Hematopoietic multipotent progenitor cell treated with erythropoietin and hydrocortisone succinate and interleukin-3 and kit ligand, for 15 days (in vitro differentiated cells): Measurements from ENCODE around the gene SERINC2.
"Not testable (repeated sequence)": the region's sequence is repeated elsewhere in the genome, so short reads cannot be mapped to it uniquely, and the experiment has no call there.

Source experiments
- DNase-seq: peaks from one replicate; pipeline ENCODE4 v3.0.0-alpha.2; 2015; ENCODE audit warnings: low spot score

SERINC2 gene

DNA sequence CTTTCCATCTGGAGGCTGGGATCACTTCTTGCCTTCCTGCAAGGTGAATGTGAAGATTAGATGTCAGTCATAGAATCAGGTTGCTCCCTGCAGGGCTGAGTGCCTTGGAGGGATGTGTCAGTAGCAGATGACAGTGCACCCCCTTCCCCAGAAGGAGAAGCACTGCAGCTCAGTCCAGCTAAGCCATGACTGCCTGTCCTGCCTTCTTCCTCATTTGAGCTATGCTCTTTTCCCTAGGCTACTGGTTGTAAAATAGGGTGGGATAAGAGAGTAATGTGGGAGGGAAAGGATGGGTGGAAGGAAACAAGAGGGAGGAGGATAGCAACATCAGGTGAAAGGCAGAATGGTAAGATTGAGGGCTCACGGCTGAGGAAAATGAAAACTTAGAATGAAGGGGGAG, 29.0 kb upstream of the SERINC2 start:
- no peak for DNase-seq

DNA sequence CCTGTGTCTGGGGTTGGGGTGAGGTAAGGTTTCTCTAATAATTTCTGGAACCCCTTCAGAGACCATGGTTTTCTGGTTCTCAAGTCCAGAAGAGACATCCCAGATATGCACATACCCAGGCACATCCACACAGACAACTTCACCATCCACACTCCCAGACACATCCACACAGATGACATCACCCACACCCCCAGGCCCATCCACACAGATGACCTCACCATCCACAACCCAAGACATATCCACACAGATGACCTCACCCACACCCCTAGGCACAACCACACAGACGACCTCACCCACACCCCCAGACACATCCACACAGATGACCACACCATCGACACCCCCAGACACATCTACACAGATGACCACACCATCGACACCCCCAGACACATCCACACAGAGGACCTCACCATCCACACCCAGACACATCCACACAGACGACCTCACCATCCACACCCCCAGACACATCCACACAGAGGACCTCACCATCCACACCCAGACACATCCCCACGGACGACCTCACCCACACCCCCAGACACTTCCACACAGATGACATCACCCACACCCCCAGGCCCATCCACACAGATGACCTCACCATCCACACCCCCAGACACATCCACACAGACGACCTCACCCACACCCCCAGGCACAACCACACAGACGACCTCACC, 26.3 kb upstream of the SERINC2 start:
- DNase-seq: not testable (repeated sequence)

DNA sequence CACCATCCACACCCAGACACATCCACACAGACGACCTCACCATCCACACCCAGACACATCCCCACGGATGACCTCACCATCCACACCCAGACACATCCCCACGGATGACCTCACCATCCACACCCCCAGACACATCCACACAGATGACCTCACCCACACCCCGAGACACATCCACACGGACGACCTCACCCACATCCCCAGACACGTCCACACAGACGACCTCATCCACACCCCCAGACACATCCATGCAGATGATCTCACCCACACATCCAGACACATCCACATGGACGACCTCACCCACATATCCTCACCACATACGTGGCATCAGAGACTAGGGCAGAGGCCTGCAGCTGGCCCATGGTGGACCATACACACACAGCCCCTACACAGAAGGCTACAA, 25.4 kb upstream of the SERINC2 start:
- DNase-seq: no peak

- no peak for DNase-seq
Observed at GRCh38 chr1:31389616-31390015, 23.4 kb upstream of the SERINC2 start.

- no peak for DNase-seq
Observed at GRCh38 chr1:31390071-31390470, 22.9 kb upstream of the SERINC2 start.

DNA sequence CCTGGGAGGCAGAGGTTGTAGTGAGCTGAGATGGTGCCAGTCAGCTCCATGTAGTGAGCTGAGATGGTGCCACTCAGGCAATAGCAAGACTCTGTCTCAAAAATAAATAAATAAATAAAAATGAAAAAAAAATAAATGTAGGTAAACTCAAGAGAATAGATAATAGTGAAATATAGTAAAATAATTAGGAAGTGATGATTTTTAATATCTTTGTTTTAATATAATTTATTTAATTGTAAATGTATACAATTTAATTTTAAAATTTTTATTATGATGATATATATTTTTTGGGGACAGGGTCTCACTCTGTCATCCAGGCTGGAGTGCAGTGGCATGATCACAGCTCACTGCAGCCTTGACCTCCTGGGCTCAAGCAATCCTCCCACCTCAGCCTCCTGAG, 19.6 kb upstream of the SERINC2 start:
- DNase-seq: no peak

DNA sequence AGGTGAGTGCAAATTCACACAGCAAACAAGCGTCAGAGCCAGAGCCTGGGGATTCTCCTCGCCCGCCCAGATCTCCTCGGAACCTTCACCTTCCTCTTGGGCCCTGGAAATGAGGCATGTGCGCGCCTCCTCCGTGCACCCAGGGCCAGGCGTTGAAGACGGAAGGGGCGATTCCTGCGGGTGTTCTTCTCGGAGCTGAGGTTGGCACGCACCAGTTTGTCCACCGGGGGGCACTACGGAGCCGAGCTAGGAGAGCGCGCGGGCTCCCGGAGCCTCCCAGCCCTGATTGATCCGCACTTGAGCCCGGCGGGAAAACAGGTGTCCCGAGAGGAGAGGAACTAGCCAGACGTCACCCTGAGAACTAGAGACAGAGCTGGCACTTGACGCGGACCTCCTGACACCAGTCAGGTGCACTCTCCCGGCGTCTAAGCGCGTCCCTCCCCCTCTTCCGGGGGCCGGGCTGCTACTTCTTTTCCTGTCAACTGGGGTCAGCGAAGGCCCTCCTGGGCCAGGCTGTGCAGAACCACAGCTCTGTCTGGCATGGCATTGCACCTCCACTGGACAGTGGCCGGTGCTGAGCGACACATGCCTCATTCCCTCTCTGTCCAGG, 18.3 kb upstream of the SERINC2 start:
- DNase-seq: peak; percentile 82

DNA sequence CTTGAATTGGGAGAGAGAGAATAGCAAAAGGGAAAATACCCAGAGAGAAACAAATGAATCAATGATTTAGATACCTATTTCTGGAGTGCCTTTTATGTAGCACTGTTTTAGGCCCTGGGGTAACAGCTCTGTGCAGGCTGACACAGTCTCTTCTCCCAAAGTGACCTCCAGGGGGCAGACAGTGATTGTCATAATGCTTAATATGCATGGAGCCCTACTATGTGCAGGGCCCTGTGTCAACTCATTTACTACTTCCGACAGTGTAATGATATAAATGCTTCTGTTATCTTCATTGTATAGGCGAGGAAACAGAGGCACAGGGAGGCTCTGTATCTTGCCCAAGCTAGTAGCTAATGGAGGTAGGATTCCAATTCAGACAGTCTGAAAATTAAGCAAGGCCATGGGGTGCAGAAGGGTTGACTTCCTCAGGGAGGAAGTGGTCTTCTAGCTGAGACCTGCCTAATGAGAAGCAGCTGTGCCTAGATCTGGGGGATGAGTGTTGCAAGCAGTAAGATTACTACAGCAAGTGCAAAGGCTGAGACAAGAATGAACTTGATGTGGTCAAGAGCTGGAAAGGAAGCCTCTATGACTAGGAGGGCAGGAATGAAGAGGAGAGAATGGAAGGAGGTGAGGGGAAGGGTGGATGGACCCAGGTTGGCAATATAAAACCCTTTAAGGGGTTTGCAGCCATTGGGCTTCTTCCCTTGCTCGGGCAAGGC, 16.2 kb upstream of the SERINC2 start:
- peak; percentile 64 for DNase-seq

DNA sequence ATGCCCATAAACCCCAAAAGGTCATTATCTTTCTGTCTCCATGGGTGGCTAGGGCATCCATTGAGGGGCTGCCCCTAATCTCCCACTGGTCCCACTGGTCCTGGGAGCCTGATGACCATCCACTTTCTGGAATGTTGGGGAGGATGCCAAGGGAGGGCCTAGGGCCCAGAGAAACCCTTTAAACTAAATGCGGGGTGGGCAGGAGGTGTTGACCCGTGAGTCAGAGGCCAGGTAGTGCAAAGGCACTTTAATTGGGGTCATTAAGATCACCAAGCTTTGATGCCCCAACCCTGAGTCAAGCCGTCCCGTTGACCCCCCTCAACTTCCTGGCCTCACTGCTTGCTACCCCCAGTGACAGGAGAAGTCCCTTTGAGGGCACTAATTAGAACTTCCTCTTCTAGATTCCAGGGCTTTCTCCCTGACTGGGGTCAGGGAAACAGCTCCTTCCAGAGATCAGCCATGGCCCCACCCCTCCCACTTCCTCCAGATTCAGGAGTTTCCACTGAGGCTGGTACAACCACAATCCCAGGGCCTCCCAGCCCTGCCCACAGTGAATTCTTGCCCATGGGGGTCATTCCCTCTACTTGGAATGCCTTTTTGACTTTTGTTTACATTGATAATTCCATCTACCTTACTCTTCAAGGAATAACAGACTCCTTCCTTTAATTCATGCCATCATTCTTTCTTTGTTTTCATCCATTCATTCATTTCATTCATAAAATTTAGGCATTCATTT, 15.5 kb upstream of the SERINC2 start:
- no peak for DNase-seq

DNA sequence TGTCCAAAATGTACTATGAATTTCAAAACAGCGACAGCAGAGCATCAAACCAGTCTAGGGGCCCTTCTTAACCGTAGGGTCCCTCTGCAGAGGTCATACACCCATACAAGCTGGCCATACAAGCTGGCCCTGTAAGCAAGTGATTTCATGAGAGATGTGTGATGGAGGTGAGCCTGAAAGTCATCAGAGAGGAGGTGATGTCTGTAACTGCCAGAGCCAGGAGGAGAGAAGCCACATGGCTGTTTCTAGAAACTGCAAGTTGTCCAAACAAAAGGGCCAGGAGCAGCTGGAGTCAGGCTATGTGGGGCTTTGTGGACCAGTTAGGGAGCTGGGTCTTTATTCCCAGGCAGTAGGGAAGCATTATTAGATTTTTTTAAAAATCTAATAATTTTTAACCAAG, 14.8 kb upstream of the SERINC2 start:
- no peak for DNase-seq

DNA sequence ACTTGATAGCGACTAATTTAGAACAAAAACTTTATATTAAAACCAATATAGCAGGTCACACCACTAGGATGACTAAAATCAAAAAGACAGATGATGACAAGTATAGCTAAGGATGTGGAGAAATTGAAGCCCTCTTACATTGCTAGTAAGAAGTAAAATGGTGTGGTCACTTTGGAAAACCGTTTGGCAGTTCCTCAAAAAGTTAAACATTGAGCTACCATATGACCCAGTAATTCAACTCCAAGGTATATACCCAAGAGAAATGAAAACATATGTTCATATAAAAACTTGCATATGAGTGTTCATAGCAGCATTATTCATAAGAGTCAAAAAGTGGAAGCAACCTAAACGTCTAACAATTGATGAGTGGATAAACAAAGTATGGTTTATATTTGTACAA, 13.0 kb upstream of the SERINC2 start:
- no peak for DNase-seq

DNA sequence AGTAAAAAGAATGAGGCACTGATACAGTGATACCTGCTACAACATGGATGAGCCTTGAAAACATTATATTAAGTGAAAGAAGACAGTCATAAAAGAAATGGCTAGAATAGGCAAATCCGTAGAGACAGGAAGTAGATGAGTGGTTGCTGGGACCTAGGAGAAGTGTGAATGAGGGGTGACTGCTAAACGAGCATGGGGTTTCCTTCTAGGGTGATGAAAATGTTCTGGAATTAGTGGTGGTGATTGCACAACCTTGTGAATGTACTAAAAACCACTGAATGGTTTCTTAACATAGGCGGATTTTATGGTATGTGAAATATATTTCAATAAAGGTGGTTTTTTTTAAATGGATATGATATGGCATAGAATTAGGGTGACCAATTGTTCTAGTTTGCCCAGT, 12.6 kb upstream of the SERINC2 start:
- no peak for DNase-seq

DNA sequence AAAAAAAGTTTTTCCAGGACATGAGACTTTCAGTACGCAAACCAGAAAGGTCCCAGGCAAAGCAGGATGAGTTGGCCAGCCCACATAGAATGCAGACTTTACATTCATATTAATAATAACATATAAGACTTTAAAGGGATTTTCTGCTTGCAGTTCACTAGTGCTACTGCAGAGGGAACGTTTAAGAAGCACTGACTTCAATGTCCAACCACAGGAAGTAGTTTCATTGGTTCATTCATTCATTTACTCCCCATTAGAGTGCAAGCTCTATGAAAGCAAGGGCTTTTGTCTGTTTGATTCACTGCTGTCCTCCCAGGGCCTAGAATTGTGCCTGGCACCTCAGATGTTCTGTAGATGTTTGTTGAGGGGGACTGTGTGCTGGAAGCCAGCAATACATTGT, 11.8 kb upstream of the SERINC2 start:
- no peak for DNase-seq

DNA sequence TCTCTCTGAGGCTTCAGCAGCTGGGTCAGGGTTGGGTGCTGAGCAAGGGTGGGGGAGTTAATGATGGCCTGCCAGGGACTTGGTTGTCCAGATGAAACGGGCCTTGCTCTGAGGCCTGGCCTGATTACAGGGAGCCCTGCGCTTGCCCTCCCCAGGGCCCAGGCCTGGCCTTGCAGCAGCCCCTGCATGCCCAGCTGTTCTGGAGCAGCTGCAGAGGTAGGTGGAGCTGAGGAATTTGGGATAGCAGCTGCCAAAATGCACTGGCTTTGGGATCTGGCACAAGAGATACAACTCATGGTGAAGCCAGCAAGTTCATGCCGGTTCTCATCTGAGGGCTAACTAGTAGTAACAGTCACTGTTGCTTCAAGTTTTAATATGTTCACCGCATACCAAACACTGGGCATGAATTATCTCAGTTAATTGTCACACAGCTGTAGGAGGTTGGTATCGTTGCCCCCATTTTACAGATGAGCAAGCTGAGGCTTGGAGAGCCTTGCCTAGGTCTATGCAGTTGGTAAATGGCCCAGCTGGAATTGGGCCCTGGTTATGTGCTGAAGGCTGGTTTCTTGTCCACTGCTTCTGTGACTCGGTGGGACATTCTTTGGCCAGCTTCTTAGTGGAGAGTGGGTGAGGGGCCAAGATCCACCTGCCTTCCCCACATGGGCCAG, 7.3 kb upstream of the SERINC2 start:
- DNase-seq: no peak

- no peak for DNase-seq
Observed at GRCh38 chr1:31407029-31407626, 5.9 kb upstream of the SERINC2 start.

DNA sequence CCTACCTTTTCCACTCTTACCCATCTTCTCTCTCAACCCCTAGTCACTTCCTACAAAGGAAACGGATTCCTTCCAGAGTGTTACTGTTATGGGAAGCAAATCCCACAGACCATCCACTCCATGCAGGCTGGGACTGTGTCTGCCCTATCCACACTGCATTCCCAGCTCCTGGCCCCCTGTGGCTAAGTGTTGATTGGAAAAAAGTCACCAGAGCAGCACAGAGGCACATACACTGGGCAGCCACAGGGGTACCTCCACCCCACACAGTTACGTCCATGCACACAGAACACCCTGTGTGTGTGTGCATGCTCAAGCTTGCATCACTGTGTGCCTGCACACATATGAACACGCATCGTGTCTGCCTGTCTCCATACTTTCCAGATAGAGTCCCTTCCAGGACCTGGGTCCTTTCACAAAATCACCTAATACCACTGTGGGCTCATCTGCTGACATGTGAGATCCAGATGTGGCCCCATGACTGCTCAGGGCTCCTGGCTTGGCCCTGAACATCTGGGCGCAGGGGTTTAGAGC, 4.2 kb upstream of the SERINC2 start:
- no peak for DNase-seq

DNA sequence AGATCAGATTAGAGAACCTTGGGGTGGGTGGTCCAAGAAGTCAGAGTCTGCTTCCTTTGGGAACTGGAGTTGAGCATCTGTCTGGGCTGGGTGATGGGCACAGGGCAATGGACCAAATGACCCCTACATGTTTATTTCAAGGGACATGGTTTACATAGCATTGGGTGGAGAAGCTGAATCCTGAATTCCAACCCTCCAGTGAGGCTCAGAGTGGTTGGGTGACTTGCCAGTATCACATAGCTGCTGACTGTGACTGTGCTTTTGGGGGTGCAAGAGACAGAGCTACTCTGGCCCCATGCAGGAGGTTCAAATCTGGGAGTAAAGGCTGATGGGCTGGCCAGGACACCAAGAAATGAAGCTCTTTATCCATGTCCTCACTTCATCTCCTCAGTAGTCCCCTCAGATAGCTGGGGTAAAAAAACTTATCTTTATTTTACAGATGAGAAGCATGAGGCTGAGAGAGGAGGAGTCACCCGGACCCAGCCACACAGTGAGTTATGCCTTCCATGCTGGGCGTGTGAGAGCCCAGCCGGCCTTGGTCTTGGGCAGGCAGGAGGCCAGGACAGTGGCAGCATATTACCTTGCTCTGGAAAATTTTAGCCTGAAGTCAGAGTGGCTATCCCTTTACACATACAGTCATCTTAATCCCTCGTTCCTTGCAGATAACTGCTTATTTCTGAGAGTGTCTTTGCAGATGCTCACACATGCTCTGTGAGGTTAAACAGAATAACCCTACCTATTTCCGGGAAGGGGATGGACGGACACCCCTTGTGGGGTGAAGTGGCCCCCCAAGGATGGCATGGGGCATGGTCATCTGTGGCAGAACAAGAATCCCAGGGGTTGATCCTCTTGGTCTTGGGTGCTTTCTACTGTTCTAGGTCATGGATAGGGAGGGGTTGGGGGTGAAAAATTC, 2.8 kb upstream of the SERINC2 start:
- DNase-seq: peak; percentile 83

DNA sequence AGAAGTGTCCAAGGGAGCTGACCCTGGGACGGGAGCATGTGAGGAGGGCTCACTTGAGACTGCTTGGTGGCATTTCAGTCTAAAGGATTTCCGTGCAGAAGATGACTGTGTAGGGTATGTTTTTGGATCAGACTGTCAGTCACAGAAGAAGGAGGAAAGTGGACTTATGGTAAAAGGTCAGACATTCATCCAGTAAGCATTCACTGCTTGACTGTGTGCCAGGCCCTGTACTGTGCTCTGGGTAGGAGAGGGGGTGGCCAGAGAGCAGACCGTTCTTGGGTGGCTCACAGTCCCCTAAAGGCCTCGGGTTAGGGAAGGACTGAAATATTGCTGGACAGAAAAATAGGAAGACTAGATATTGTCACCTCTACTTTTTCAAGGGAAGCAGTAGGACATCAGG, 2.1 kb upstream of the SERINC2 start:
- DNase-seq: peak; percentile 15

DNA sequence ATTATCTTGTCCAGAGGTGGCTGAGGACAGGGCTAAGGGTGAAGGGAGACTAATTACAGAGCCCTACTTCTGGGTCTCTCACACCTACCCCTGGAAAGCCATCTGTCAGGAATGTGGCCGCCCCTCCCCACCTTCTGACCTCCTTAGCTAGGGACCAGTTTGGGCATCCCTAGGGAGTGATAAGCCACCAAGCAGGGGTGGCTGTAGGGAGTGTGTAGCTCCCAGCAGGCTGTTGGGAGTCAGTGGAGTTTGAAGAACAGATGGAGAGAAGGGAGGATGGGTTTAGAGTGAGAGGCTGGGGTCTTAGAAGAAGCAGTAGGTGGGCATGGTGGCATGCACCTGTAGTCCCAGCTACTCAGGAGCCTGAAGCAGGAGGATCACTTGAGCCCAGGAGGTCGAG, 808 bp upstream of the SERINC2 start:
- no peak for DNase-seq

- DNase-seq: peak; percentile 78
Observed at GRCh38 chr1:31413405-31414001, 490 bp downstream of the SERINC2 start.
